ENCODE data around the gene LRP4. TPM values are rescaled to one million over a fixed set of nuclear protein-coding genes. Genes with fewer than 3 reads are reported as not detected.
"Not testable (repeated sequence)": the region's sequence is repeated elsewhere in the genome, so short reads cannot be mapped to it uniquely, and the experiment has no call there.

The LRP4 gene
- total RNA-seq, 1 experiment from 2014 or later: 9.6 TPM

- Histone ChIP-seq H3K9me2 (ENCODE audit: insufficient read depth) (no peaks in the 10 kb centered on the region), H3K9me3 (ENCODE audit: insufficient read depth, low read depth) (peaks cover 4% of the 10 kb centered on the region; the same call in 1 of the 2 replicates), H2AFZ (no peak overlapping the region), H3K4me2 (no peak overlapping the region), H3F3A (ENCODE audit: insufficient read depth, low read depth) (peaks cover 9% of the 10 kb centered on the region; the same call in 1 of the 2 replicates), H4K20me1 (ENCODE audit: insufficient read depth) (no peaks in the 10 kb centered on the region), H3K36me3 (ENCODE audit: low read depth) (peaks cover 18% of the 10 kb centered on the region), H3K4me3 (no peak overlapping the region), H3K79me2 (ENCODE audit: low read depth) (peaks cover 8% of the 10 kb centered on the region; the same call in 1 of the 2 replicates), H3K4me1 (replicated peaks; ENCODE audit: insufficient read depth) (no peaks in the 10 kb centered on the region), H3K27me3 (ENCODE audit: insufficient read depth, low read depth) (no peaks in the 10 kb centered on the region), H3K27ac (no peak overlapping the region)
- TF ChIP-seq EZH2 (IDR thresholded peaks at IDR 0.05; ENCODE audit: low read depth) (no peak), CTCF (conservative IDR thresholded peaks at IDR 0.05) (no peak)
- intact Hi-C loops (cut with micrococcal nuclease; ENCODE audit: unreplicated experiment): no loop called here
- no peak for DNase-seq
- POLR2A ChIA-PET (ENCODE audit: unreplicated experiment): interaction anchor here (0.6 kb wide), 1 partner anchor 286 kb away, joined by 3 read pairs; no protein-coding TSS in a partner anchor
- BruUV-seq (replicated peaks): no TSS peak
- CTCF ChIA-PET: interaction anchor here (0.5 to 0.7 kb wide), 4 partner anchors 403 to 1590 kb away, joined by 3 to 16 read pairs (median 8); no protein-coding TSS in a partner anchor
Observed at GRCh38 chr11:46963844-46964243, 45.5 kb upstream of the LRP4 start.

- intact Hi-C loops (cut with micrococcal nuclease; ENCODE audit: unreplicated experiment); H3K4me2 ChIP-seq; H2AFZ ChIP-seq; POLR2A ChIA-PET (ENCODE audit: unreplicated experiment); DNase-seq; H3K27ac ChIP-seq; H4K20me1 ChIP-seq (ENCODE audit: insufficient read depth); H3K4me3 ChIP-seq; H3K4me1 ChIP-seq (replicated peaks; ENCODE audit: insufficient read depth); BruUV-seq (replicated peaks); H3F3A ChIP-seq (ENCODE audit: insufficient read depth, low read depth); H3K79me2 ChIP-seq (ENCODE audit: low read depth); H3K9me2 ChIP-seq (ENCODE audit: insufficient read depth); H3K9me3 ChIP-seq (ENCODE audit: insufficient read depth, low read depth); H3K27me3 ChIP-seq (ENCODE audit: insufficient read depth, low read depth); CTCF ChIA-PET: not testable (repeated sequence)
- H3K36me3 ChIP-seq (ENCODE audit: low read depth): peaks cover 28% of the 10 kb centered on the region
Observed at GRCh38 chr11:46961886-46962285, 43.5 kb upstream of the LRP4 start.

GRCh38 chr11:46961041-46961440 is 42.7 kb upstream of the LRP4 start:
- H3K4me3 ChIP-seq: no peak overlapping the region
- TF ChIP-seq EZH2 (IDR thresholded peaks at IDR 0.05; ENCODE audit: low read depth) (no peak), CTCF (conservative IDR thresholded peaks at IDR 0.05) (no peak)
- ChIA-PET CTCF (no interaction called here), POLR2A (ENCODE audit: unreplicated experiment) (no interaction called here)
- no peak overlapping the region for H2AFZ ChIP-seq
- peaks cover 28% of the 10 kb centered on the region for H3K36me3 ChIP-seq (ENCODE audit: low read depth)
- no TSS peak for BruUV-seq (replicated peaks)
- no peak overlapping the region for H3K4me2 ChIP-seq
- intact Hi-C loops (cut with micrococcal nuclease; ENCODE audit: unreplicated experiment): no loop called here
- peaks cover 8% of the 10 kb centered on the region; the same call in 1 of the 2 replicates for H3K79me2 ChIP-seq (ENCODE audit: low read depth)
- H3K9me2 ChIP-seq (ENCODE audit: insufficient read depth): no peaks in the 10 kb centered on the region
- no peak overlapping the region for H3K27ac ChIP-seq
- no peaks in the 10 kb centered on the region for H3K4me1 ChIP-seq (replicated peaks; ENCODE audit: insufficient read depth)
- H3K9me3 ChIP-seq (ENCODE audit: insufficient read depth, low read depth): peaks cover 5% of the 10 kb centered on the region; the same call in 1 of the 2 replicates
- no peaks in the 10 kb centered on the region for H3K27me3 ChIP-seq (ENCODE audit: insufficient read depth, low read depth)
- no peaks in the 10 kb centered on the region for H3F3A ChIP-seq (ENCODE audit: insufficient read depth, low read depth)
- 0 out of 2 replicates have a peak, but pooled peaks cover 3% of the 10 kb centered on the region for H4K20me1 ChIP-seq (ENCODE audit: insufficient read depth)
- no peak for DNase-seq

- POLR2A ChIA-PET (ENCODE audit: unreplicated experiment): interaction anchor here (0.7 kb wide), 1 partner anchor 42 kb away, joined by 6 read pairs; no protein-coding TSS in a partner anchor
- no TSS peak for BruUV-seq (replicated peaks)
- CTCF ChIA-PET: interaction anchor here (0.6 kb wide), 1 partner anchor 53 kb away, joined by 8 read pairs; no protein-coding TSS in a partner anchor
Observed at GRCh38 chr11:46958777-46959176, 40.4 kb upstream of the LRP4 start.

More at GRCh38 chr11:46958777-46959176, 40.4 kb upstream of the LRP4 start:
- Histone ChIP-seq H2AFZ (no peak overlapping the region), H4K20me1 (ENCODE audit: insufficient read depth) (0 out of 2 replicates have a peak, but pooled peaks cover 3% of the 10 kb centered on the region), H3K4me2 (no peak overlapping the region), H3K79me2 (ENCODE audit: low read depth) (peaks cover 8% of the 10 kb centered on the region; the same call in 1 of the 2 replicates), H3K4me1 (replicated peaks; ENCODE audit: insufficient read depth) (no peaks in the 10 kb centered on the region), H3K9me3 (ENCODE audit: insufficient read depth, low read depth) (peaks cover 5% of the 10 kb centered on the region; the same call in 1 of the 2 replicates), H3K27ac (no peak overlapping the region), H3K27me3 (ENCODE audit: insufficient read depth, low read depth) (no peaks in the 10 kb centered on the region), H3K4me3 (no peak overlapping the region), H3K36me3 (ENCODE audit: low read depth) (peaks cover 28% of the 10 kb centered on the region), H3K9me2 (ENCODE audit: insufficient read depth) (no peaks in the 10 kb centered on the region), H3F3A (ENCODE audit: insufficient read depth, low read depth) (no peaks in the 10 kb centered on the region)
- intact Hi-C loops (cut with micrococcal nuclease; ENCODE audit: unreplicated experiment): no loop called here
- no peak for TF ChIP-seq EZH2 (IDR thresholded peaks at IDR 0.05; ENCODE audit: low read depth)
- TF ChIP-seq CTCF (conservative IDR thresholded peaks at IDR 0.05): no peak
- no peak for DNase-seq

Measured in PC-9 (cell line).